ENCODE results near the gene EYA3.

EYA3 gene

DNA sequence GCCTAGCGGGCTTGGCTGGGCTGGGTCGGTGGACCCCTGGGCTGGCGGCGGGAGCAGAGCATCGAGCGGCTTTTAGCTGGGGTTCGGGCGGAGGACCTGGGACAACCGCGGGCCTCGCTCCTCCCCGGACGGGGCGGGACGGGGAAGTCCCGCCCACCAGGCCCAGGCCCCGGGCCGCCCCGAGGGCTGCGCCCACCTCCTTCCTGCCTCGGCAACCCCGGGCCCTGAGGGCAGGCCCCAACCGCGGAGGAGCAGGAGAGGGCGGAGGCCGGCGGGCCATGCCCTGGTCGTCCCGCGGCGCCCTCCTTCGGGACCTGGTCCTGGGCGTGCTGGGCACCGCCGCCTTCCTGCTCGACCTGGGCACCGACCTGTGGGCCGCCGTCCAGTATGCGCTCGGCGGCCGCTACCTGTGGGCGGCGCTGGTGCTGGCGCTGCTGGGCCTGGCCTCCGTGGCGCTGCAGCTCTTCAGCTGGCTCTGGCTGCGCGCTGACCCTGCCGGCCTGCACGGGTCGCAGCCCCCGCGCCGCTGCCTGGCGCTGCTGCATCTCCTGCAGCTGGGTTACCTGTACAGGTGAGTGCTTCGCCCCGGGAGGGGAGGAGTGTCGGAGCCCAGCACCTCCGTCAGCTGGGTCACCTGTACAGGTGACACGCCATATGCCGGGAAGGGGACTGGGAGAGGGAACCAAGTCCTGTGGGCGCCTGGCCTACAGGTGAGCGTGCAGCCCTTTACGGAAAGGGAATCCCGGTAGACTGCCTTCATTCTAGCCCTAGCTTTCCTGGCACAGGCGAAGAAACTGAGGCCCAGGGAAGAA, 128.4 kb downstream of the EYA3 start, which contains the start of gene XKR8:
Gene XKR8 (plus strand): TSS at position 182 of the 812 bp plus-strand sequence. CDS start 97 bp downstream, at position 279.
- in situ Hi-C loops (cut with HindIII; ENCODE audit: low pct_ligation_motif_present, low pct_unique_long_range_greater_than_20kb, low sequenced_read_pairs) = no loop called here

DNA sequence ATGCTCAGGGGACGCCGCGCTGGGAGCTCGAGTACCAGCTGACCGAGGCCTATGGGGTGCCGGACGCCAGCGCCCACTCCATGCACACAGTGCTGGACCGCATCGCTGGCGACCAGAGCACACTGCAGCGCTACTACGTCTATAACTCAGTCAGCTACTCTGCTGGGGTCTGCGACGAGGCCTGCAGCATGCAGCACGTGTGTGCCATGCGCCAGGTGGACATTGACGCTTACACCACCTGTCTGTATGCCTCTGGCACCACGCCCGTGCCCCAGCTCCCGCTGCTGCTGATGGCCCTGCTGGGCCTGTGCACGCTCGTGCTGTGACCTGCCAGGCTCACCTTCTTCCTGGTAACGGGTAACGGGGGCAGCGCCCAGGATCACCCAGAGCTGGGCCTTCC, 129.9 kb downstream of the EYA3 start:
- DNase-seq = no peak
- in situ Hi-C loops (cut with HindIII; ENCODE audit: low pct_ligation_motif_present, low pct_unique_long_range_greater_than_20kb, low sequenced_read_pairs) = no loop called here

More for the DNA sequence above, 128.4 kb downstream of the EYA3 start, which contains the start of gene XKR8:
- DNase-seq = peak; percentile 81

DNA sequence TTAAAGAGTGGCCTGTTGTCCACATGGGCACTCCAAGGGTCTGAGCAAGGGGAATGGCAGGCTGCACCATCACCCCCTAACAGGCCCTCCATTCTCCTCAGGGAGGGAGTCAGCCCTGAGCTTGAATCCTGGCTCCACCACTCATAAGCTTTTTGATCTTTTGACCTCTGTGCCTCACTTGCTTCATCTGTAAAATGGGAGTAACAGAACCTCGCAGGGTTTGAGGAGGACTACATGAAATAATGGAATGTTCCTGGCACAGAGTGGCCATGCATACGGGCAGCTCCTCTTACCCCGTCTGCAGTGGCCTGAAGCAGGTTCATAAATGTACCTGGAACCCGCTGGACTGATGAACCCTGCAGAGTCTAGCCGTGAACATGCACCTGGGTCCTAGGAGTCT, 130.8 kb downstream of the EYA3 start:
- DNase-seq = no peak
- in situ Hi-C loops (cut with HindIII; ENCODE audit: low pct_ligation_motif_present, low pct_unique_long_range_greater_than_20kb, low sequenced_read_pairs) = no loop called here

DNA sequence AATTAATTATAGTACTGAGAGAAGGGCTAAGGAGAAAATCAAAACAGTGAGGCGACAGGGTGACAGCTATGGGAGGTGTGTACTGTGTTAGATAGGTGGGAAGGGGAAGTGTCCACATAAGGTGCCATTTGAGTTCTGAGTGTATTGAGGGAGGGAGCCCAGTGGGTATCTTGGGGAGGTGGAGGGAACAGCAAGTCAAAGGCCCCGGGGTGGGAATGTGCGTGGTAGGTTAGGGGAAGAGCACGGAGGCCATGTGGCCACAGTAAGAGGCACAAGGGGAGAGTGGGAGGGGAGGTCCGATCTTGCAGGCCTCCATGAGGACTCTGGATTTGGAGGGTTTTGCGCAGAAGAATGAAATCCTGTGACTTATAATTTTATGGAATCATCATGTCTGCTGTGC, 131.6 kb downstream of the EYA3 start:
- in situ Hi-C loops (cut with HindIII; ENCODE audit: low pct_ligation_motif_present, low pct_unique_long_range_greater_than_20kb, low sequenced_read_pairs) = no loop called here
- no peak for DNase-seq

DNA sequence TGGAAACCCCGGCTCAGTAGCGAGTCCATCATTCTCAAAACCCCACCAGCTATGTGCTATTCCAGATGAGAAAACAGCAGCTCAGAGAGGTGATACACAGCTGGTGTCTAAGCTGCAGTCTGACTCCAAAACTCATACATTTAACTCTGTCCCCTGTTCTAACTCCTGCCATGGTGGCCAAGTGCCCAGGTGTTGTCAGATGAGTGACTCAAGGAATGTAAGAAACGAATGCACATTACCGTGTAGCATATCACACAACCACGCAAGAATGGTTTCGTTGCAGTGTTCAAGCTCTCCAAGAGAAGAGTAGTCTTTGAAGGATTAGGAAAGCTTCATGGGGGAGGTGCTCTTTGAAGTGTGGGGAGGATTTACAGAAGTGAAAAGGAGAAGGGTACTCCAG, 133.3 kb downstream of the EYA3 start:
- no peak for DNase-seq
- in situ Hi-C loops (cut with HindIII; ENCODE audit: low pct_ligation_motif_present, low pct_unique_long_range_greater_than_20kb, low sequenced_read_pairs) = no loop called here

DNA sequence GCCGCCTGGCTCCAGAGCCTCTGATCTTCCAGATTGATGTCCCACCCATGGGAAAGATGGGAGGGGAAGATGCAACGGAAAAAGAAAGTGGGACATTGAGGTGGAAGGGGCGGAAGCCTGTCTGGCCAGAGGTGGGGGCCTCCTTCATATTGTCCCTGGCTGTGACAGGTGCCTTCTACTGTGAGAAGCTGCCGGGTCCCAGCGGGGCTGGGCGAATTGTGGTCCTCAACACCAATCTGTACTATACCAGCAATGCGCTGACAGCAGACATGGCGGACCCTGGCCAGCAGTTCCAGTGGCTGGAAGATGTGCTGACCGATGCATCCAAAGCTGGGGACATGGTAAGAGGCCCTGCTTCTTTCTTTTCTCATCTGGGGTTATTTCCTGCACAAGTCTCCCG, 134.2 kb downstream of the EYA3 start:
- in situ Hi-C loops (cut with HindIII; ENCODE audit: low pct_ligation_motif_present, low pct_unique_long_range_greater_than_20kb, low sequenced_read_pairs) = no loop called here
- no peak for DNase-seq

DNA sequence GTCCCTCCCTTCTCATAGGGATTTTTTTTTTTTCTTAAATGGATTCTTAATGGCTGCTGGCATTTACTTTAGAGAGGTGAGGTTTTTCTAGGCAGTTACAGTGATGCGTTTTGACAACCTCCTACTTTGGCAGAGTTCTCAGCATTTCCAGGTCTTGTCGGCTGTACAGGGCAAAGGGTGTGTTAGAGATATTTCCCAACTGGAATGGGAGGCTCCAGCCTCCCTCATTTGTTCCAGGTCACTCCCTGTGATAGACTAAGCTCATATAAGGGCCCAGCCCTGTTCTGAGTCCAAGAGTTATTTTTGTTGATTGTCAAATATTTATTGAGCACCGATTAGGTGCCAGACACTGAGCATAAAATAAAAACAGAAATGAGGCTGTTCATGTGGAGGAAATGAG, 136.3 kb downstream of the EYA3 start:
- in situ Hi-C loops (cut with HindIII; ENCODE audit: low pct_ligation_motif_present, low pct_unique_long_range_greater_than_20kb, low sequenced_read_pairs) = no loop called here
- DNase-seq = no peak

DNA sequence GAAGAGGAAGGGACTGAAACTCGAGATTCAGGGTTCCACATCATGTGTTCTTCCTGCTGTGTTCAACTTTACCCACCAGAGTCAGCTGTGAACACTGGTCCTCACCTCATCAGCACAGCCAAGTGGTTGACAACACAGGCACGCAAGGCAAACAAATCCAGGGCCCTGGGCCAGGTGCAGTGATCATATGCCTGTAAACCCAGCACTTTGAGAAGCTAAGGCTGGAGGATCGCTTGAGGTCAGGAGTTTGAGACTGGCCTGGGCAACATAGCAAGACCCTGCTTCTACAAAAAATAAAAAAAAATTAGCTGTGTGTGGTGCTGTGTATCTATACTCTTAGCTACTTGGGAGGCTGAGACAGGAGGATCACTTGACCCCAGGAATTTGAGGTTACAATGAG, 137.0 kb downstream of the EYA3 start:
- in situ Hi-C loops (cut with HindIII; ENCODE audit: low pct_ligation_motif_present, low pct_unique_long_range_greater_than_20kb, low sequenced_read_pairs) = no loop called here
- DNase-seq = no peak

DNA sequence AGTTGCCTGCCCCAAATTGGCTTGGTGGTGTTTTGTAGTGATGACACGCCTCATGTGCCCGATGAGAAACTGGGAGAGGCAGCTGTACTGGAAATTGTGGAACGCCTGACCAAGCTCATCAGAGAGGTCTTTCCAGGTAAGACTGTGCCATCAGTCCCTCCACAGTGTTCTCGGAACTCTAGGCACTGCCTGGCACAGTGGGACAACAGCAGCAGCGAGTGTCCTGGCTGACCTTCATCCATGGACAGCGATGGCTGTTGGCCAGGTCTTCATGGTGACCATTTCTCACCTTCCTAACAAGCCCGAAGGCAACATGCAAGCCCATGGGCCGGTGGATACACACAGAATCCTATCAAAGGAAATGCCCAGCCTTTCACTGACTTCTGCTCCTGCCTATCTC, 139.4 kb downstream of the EYA3 start:
- in situ Hi-C loops (cut with HindIII; ENCODE audit: low pct_ligation_motif_present, low pct_unique_long_range_greater_than_20kb, low sequenced_read_pairs) = no loop called here
- DNase-seq = no peak

DNA sequence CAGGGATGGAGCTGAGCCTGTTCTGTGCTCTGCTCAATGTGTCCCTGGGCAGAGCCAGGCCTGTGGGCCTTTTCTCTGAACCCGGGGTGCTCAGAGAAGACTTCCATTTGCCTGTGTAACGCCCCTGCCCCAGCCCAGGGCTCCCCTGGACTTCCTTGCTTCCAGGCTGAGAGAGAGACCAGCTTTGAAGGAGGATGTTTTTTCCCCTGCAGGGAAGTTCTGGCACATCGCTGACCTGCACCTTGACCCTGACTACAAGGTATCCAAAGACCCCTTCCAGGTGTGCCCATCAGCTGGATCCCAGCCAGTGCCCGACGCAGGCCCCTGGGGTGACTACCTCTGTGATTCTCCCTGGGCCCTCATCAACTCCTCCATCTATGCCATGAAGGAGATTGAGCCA, 143.4 kb downstream of the EYA3 start:
- in situ Hi-C loops (cut with HindIII; ENCODE audit: low pct_ligation_motif_present, low pct_unique_long_range_greater_than_20kb, low sequenced_read_pairs) = no loop called here
- no peak for DNase-seq

DNA sequence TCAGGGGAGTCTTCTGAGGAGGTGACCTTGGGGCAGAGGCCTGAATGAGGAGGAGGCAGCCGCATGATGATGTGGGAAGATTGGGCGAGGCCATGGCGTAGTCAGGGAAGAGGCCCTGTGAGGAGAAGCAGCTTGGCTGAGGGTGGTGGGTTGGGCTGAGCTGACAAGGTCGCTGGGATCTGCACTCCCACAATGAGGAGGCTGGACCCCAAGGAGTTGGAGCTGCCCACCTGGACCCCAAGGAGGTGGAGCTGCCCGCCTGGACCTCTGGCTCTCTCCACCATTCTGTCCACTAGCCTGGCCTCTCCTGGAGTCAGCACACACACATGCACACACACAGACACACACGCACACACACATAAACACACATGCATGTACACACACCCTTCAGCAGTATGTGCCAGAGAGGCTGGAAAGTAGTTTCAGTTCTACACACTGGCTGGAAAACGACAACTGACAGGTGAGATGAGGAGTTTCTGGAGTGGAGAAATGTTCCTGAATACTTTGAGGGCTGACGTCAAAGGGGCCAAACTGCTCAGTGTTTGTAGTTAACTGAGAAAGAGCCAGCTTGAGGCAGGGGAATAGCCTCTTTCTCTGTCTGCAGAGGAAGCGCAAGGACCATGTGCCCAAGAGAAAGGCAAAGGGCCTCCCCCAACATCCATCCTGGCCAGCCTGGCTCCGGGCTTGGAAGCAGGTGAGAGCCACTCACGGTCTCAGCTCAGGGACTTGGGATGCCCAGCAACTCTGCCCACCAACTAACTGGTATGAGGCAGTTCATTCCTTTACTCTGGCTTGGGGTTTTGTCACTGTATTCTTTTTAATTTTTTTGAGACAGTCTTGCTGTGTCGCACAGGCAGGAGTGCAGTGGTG, 146.5 kb downstream of the EYA3 start:
- in situ Hi-C loops (cut with HindIII; ENCODE audit: low pct_ligation_motif_present, low pct_unique_long_range_greater_than_20kb, low sequenced_read_pairs) = no loop called here
- no peak for DNase-seq

DNA sequence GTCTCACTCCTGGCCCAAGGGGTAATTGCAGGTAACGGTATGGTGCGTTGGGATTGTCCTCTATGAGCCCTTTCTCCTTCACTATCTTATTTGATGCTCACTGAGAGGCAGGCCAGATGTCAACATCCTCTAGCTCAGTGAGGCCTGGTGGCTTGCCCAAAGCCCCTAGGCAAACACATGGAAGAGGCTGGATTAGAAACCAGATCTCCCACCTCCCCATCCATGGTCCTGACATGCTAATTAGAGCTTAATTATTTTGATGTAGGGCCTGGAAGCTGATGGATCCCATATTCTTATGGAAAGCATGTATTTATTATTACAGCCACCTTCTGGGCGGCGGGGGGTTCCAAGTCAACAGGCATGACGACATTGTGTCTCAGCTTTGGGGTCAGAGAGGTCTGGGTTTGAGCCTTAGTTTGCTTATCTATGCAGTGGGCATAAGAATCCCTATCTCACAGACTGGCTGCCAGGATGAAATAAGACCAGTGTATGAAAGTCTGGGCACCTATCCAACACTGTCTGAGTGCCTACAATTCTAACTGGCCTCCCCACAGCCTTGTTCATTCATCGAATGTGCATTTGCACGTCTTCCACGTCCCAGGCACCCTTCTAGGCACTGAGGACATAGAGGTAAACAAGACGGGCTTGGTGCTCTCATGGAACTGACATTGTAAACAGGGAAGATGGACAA, 147.4 kb downstream of the EYA3 start:
- no peak for DNase-seq
- in situ Hi-C loops (cut with HindIII; ENCODE audit: low pct_ligation_motif_present, low pct_unique_long_range_greater_than_20kb, low sequenced_read_pairs) = no loop called here

DNA sequence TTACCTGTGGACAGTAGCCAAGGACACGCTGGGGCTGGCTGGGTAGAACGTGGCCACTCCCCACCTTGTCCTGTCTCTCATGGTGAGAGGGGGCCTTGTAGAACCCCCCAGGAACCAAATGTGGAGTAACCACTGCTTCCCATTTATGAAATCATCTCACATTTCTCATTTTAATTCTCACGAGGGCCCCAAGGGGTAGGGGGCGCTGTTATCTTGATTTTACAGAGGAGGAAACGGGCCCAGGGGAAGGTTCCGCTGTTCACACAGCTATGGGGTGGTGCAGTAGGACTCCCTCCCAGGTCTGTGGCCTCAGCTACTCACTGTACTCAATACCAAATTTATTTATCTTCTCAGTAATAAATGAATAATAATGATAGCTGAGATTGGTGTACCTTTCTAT, 148.1 kb downstream of the EYA3 start:
- peak; percentile 18 for DNase-seq
- in situ Hi-C loops (cut with HindIII; ENCODE audit: low pct_ligation_motif_present, low pct_unique_long_range_greater_than_20kb, low sequenced_read_pairs) = no loop called here

DNA sequence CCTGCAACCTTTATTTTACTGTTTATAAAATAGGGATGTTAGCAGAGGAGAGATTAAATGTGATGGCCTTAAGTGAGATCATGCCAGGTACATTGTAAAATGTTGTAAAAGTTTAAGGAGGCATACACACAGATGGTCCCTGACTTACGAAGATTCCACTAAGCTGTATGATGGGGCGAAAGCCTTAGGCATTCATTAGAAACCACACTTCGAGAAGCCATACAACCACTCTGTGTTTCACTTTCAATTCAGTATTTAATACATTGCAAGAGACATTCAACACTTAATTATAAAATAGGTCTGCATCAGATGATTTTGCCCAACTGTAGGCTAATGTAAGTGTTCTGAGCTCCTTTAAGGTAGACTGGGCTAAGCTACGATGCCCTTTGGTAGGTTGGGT, 149.9 kb downstream of the EYA3 start:
- in situ Hi-C loops (cut with HindIII; ENCODE audit: low pct_ligation_motif_present, low pct_unique_long_range_greater_than_20kb, low sequenced_read_pairs) = no loop called here
- DNase-seq = no peak

DNA sequence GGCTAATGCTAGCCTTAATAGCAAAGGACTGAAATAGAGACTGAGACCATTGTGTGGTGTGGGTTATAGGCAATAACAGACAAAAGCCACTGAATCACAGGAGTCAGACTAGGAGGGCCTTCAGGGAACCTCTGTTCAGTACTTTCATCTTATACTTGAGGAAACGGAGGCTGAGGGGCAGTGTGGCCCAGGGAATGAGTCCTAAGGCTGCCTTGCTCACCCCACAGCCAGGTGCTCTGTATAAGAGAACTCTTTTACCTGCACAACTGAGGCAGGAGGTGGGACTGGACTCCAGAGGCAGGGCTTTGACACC, 150.9 kb downstream of the EYA3 start:
- in situ Hi-C loops (cut with HindIII; ENCODE audit: low pct_ligation_motif_present, low pct_unique_long_range_greater_than_20kb, low sequenced_read_pairs) = no loop called here
- no peak for DNase-seq

DNA sequence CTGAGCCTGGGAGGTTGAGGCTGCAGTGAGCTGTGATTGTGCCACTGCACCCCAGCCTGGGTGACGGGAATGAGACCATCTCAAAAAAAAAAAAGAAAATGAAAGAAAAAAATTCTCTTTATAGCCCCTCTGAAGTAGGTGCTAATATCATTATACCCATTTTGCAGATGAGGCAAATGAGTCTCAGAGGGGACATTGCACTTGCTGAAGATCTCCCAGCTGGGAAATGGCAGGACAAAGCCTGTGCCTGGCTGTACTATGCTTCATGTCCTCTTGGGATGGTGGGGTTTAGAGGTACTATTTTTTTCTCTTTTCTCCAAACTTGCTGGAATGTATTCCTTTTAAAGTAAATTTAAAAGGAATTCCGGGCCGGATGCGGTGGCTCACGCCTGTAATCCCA, 152.0 kb downstream of the EYA3 start:
- DNase-seq = no peak
- in situ Hi-C loops (cut with HindIII; ENCODE audit: low pct_ligation_motif_present, low pct_unique_long_range_greater_than_20kb, low sequenced_read_pairs) = no loop called here

DNA sequence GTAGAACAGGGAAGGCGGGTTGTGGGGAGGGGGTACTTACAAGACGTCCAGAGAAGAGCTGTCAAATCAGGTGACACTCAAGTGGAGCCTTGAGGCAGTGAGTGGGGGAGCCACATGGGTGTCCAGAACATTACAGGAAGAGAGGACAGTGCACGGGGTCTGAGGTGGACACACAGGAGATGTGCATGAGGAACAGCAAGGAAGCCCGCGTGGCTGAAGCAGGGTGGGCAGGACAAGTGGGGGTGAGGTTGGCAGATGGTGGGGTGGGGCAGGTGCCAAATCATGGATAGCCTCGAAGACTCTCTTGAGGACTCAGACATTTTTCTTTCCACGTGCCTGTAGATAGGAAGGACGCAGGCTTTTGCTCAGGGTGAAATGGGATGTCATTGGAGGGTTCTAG, 152.7 kb downstream of the EYA3 start:
- no peak for DNase-seq
- in situ Hi-C loops (cut with HindIII; ENCODE audit: low pct_ligation_motif_present, low pct_unique_long_range_greater_than_20kb, low sequenced_read_pairs) = no loop called here

DNA sequence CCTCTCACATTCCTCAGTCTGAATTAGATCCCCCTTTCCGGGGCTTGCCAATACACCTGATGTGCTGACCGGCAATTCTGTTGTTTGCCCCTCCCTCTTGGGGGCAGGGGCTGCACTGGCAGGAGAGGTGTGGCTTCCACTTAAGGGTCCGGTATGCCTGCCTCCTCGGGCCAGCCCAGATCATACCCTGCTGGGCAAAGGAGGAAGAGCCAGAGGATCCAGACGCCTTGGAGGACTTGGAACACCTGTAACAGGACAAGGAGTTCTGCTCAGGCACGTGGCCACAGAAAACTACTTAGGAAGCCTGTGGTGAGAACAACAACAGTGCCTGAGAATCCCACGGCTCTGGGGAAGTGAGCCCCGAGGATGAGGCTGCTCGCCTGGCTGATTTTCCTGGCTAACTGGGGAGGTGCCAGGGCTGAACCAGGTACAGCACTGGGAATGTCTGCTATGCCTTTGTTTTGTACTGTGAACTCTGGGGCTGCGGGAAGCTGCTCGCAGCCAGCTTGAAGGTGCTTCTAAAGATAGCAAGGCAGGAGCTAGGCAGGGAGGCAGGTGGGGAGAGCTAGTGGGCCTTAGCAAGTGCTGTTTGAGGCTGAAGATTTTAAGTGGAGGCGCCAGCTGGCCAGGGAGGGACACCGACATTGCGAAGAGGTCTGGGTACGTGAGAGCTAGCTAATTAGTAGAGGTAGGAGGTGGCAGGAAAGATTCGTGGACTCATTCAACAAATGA, 153.4 kb downstream of the EYA3 start, which contains the start of gene SMPDL3B:
Gene SMPDL3B (plus strand): TSS at position 183 of the 732 bp plus-strand sequence. CDS start 184 bp downstream, at position 367.
- peak; percentile 81 for DNase-seq

DNA sequence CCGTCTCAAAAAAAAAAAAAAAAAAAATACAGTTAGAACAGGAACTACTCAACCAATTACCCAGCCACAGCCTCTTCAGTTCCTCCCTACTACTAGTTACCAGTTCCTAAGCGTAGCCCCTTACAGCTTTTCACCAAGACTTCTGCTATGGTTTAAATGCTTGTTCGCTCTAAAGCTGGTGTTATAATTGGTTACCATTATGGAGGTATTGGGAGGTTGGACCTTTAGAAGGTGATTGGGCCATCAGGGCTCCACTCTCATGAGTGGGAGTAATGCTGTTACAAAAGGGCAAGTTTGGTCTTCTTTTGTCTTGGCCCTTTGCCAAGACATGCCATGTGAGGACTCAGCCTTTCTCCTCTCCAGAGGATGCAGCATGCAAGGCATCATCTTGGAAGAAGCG, 156.7 kb downstream of the EYA3 start:
- in situ Hi-C loops (cut with HindIII; ENCODE audit: low pct_ligation_motif_present, low pct_unique_long_range_greater_than_20kb, low sequenced_read_pairs) = no loop called here
- DNase-seq = no peak

More for the DNA sequence above, 153.4 kb downstream of the EYA3 start, which contains the start of gene SMPDL3B:
- in situ Hi-C loops (cut with HindIII; ENCODE audit: low pct_ligation_motif_present, low pct_unique_long_range_greater_than_20kb, low sequenced_read_pairs) = no loop called here

All from ACHN (cell line).